Activated T-helper 1 cell treated with Interleukin-2 at 50 U/mL for 16 hours (primary cell): ENCODE measurements around the gene RAB3C.

Experiments
- DNase-seq: peaks from one replicate; pipeline ENCODE4 v3.0.0-alpha.2; 2020; ENCODE audit warnings: low read depth

The RAB3C gene

GRCh38 chr5:58736214-58736613 is 153.3 kb downstream of the RAB3C start:
- no peak for DNase-seq

DNA sequence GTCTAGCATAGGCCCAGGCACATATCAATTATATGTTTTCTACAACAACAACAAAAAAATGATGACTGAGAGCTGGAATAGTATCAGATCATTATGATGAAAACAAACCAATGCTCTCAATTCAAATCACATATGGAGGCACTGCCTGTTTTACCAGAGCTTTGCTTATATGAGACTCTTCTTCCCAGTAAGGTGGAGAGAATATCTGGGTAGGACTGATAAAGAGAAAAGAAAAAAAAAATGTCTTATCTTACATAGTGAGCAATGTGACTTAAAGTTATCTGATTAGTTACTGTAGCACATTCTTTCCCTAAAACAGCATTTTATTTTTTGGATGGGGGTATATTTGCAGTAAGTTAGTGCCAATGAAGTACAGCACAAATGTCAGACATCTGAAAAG is 154.8 kb downstream of the RAB3C start:
- DNase-seq: no peak

GRCh38 chr5:58738336-58738735 is 155.5 kb downstream of the RAB3C start:
- DNase-seq: no peak

DNA sequence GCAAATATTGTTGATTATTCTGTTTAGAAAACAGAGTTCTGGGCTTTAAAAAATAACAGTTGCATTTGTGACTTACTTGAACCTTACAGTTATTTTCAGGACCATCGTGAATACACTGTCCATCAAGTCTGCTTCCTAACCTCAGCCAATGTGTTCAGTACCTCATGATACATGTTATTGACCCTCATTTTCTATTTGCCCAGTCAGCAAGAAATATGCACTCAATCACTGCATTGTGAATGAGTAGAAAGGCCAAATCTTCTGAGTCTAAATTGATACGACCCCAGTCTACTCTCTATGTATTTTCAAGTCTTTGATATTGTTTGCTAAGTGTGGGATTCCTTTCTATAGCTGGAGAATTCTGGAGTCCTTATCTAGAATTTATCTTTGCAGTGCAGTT is 156.2 kb downstream of the RAB3C start:
- DNase-seq: no peak

DNA sequence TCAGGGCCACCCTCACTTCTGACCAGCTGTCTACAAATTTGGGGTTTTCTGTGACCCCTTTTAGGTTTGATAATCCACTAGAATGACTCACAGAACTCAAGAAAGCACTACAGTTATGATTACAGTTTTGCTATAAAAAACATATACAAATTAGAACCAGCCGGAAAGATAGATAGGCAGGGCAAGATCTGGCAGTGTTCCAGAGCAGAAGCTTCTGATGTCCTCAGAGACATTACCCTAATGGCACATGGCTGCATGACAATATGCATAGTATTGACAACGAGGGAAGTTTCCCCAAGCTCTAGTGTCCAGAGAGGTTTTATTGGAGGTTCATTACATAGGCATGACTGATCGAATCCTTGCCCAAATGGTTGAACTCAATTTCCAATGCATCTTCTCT is 158.1 kb downstream of the RAB3C start:
- no peak for DNase-seq

DNA sequence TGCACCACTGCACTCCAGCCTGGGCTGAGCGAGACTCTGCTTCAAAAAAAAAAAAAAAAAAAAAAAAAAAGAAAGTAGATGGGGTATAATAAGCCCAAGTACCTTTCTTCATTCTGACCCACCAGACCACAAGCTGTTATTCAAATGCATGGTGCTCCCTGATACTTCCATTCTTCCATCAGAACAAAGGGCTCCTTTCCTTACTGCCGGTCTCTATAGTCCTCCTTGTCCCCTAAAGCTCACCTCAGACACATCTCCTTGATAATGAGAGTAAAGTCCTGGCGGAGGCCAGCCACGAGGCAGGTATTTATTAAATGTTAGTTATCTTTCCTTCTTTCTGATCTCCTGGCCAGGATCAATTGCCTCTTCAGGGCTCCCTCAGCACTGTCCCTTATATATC is 162.5 kb downstream of the RAB3C start:
- DNase-seq: no peak

- no peak for DNase-seq
These were observed 163.4 kb downstream of the RAB3C start for GRCh38 chr5:58746321-58746720.

DNA sequence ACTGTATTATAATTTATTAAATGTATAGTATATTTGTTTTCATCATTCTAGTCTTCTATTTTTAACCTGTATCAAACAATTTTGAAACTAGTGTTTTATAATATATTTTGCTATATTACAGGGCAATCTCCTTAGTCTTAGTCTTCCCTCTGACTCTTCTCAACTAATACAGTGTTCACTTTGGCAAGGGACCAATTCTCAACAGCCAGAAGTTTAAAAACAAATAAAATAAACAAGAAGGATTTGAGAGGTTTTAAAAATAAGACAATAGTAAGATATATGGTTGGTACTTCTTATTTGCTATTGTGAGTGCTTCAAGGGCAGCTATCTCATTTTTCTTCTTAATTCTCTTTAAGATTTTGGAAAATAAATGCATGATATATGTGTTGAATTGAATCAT is 167.2 kb downstream of the RAB3C start:
- DNase-seq: no peak

DNA sequence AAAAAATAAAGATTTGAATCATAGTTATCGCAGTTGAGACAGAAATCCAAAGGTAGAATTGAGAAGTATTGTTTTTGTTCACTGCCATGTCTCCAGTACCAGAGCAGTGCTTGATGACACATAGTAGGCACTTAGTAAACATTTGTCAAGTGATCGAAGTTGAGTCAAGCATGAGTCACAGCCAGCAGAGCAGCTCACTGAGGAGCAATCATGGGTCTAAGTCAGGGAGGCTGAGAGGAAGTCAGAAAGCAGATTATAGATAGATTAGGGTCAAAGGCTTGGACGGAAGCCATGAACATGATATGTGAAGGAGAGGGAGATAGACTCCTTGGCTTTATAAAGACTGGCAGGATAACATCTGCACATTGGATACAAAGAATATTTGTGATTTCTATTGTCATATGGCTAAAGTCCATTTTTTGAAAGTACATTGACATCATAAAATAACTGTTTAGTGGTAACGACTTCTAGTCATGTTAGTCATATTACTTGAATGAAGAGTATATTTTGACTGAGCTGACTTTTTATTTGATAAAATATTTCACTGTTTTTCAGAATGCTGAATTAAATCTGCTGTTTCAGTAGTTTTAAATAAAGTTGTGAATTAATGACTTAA is 168.5 kb downstream of the RAB3C start:
- no peak for DNase-seq

GRCh38 chr5:58752104-58752503 is 169.2 kb downstream of the RAB3C start:
- DNase-seq: no peak

DNA sequence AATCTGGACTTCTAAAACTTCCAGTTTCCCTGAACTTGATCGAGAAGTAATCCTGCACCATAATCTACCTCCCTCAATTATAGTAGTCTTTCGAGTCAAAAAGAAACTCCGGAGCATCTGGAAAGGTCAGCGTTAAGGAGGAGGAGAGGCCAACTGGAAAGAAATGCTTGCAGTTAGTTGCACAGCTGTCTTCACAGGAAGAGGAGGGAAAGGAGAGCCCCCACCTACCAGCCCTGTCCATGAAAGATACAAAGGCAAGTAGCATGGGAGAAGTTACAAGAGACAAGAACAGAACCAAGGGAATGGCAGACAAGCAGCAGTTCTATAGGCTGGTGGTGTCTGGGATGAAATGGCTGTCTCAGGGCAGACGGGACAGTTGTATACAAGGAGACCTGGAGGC is 170.6 kb downstream of the RAB3C start:
- DNase-seq: no peak

DNA sequence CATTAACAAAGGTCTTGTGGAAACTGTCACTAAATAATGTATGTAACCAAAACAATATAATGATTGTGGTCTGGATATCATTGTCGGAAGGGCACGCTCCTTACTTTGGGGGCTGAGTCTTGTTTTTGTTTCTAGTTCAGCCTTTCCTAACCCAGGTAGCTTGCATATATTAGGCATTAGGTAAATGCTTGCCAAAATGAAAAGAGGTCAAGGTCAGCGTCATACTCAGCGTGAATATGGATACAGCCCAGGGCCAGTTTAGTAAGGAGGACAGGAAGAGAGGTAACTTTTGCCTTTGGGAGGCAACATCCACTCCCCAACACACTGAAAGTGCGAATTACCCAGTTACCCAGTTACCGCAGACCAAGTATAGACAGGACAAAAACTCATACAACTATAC is 171.4 kb downstream of the RAB3C start:
- DNase-seq: no peak

DNA sequence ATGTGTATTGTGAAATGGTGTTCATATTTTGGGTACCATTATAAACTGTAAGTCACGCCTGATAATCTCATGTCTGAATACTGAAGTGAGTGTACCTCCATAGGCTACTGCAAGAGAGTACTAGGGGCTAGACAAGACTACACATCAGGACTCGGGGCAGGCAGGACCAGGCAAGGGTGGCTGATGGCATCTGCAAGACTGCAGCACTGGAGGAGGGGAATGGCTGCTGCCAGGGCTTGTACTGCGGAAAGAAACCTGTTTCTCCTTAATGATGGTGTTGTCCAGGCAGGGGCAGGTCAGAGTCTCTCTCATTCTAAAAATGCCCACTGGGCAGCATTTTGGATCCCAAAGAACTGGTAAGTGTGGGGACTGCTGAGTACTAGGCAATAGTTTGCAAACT is 172.5 kb downstream of the RAB3C start:
- no peak for DNase-seq

- DNase-seq: no peak
These were observed 176.9 kb downstream of the RAB3C start for GRCh38 chr5:58759745-58760144.

- no peak for DNase-seq
These were observed 177.3 kb downstream of the RAB3C start for GRCh38 chr5:58760222-58760621.

DNA sequence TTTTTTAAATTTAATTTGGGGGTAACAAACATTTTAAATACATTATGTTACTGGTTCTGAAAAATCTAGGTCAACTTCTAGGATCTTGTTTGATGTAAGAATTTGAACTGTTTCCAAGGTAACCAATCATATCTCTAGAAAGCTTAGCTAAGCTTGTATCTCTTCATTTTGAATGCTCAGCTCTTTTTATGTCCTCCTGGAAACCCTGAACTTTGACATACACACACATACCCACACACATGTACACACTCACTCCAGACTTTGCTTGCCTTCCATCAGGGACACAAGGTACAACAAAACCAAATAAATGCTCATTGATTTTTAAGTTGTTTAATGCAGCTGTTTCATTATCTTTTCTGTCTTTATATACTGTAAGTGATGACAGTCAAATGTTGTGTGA is 178.5 kb downstream of the RAB3C start:
- no peak for DNase-seq

GRCh38 chr5:58763390-58763789 is 180.5 kb downstream of the RAB3C start:
- DNase-seq: no peak

GRCh38 chr5:58764199-58764598 is 181.3 kb downstream of the RAB3C start:
- DNase-seq: no peak

GRCh38 chr5:58765058-58765457 is 182.2 kb downstream of the RAB3C start:
- DNase-seq: no peak

DNA sequence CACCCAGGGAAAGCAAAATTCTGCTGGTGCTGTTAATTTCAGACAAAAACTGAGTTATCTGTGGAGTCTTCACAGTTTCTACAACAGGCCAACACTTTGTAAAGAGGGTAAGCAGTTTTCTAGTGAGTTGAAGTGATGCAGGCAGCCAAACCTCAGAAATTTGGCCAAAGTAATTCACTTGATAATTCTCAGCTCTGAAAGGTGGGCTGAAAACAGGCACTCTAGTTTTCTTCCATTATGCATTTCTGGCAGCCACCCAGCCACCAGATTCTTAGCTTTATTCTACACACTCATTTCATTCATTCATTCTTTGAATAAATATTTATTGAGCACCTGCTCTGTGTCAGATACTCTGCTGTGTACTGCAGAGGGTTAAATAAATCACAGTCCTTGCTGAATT is 184.2 kb downstream of the RAB3C start:
- no peak for DNase-seq

- DNase-seq: no peak
These were observed 187.3 kb downstream of the RAB3C start for GRCh38 chr5:58770136-58770535.

GRCh38 chr5:58771796-58772195 is 188.9 kb downstream of the RAB3C start:
- no peak for DNase-seq

GRCh38 chr5:58773744-58774441 is 191.0 kb downstream of the RAB3C start:
- DNase-seq: no peak

DNA sequence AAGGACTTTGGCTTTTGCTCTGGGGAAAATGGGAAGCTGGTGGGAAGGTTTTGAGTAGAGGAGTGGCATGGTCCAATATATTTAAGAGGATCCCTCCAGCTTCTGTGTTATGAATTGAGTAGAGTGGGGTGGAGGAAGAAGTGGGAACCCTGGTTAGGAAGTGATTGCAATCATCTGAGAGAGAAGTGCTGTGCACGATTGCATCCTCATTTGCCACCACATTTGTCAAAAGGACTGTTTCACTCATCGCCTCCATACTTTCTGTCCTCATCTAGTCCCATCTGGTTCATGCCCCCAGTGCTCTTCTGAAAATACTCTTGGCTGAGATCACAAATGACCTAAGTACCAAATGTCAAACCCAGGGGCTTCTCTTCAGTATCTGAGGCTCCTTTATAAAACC is 192.1 kb downstream of the RAB3C start:
- no peak for DNase-seq
